ENCODE measurements around the gene HSBP1L1. TPM values are rescaled to one million over a fixed set of nuclear protein-coding genes. Genes with fewer than 3 reads are reported as not detected.

Gene HSBP1L1
- total and polyA plus RNA-seq, 2 of the 13 experiments (the other 11 are each of a cell fraction or from before 2014, with no cell fraction given): 22.6 to 45.1 TPM

- Histone ChIP-seq H3K9ac (ENCODE audit: insufficient read depth, low read depth, low read length) (peak overlapping the region; percentile 11; the same call in 1 of the 2 replicates), H2AFZ (ENCODE audit: low read length) (no peak overlapping the region), H4K20me1 (ENCODE audit: insufficient read depth, low read length) (peaks cover 12% of the 10 kb centered on the region; the same call in 1 of the 2 replicates), H3K27me3 (ENCODE audit: control insufficient read depth in 1 of 2, insufficient read depth in 2 of 2, low read length in 2 of 2) (no peaks in the 10 kb centered on the region; a peak in 1 of 5 replicates), H3K9me3 (ENCODE audit: low read length) (no peaks in the 10 kb centered on the region), H3K4me2 (ENCODE audit: low read depth, low read length) (peak overlapping the region; percentile 55), H3K4me3 (replicated peaks in 1 of 3; ENCODE audit: insufficient read depth in 1 of 3, low read depth in 2 of 3, low read length in 3 of 3) (peak overlapping the region in 1 of 3 experiments; percentile 88; a peak in 3 of 6 replicates), H3K36me3 (replicated peaks in 1 of 2; ENCODE audit: control insufficient read depth in 1 of 2, insufficient read depth in 2 of 2, low read length in 2 of 2) (peaks cover 5 to 7% of the 10 kb centered on the region in 2 experiments; a peak in 3 of 5 replicates), H3K79me2 (ENCODE audit: insufficient read depth, low read length) (peaks cover 68% of the 10 kb centered on the region), H3K27ac (ENCODE audit: extremely low read length, insufficient read depth, low read length) (peak overlapping the region; percentile 63), H3K4me1 (ENCODE audit: insufficient read depth, low read length) (peaks cover 68% of the 10 kb centered on the region)
- intact Hi-C loops (cut with micrococcal nuclease; ENCODE audit: unreplicated experiment) (no loop called here), in situ Hi-C loops (cut with HindIII; ENCODE audit: extremely low pct_ligation_motif_present, low pct_unique_long_range_greater_than_20kb) (no loop called here)
- WGBS (ENCODE audit: low lambda C conversion rate): 81% methylated on average over 23 of the region's 23 CpGs
- FAIRE-seq (no peak), ATAC-seq (no peak), DNase-seq (ENCODE audit: low spot score) (no peak)
- BruUV-seq (replicated peaks): no TSS peak
- ChIA-PET POLR2A (interaction anchor here (1.1 to 1.9 kb wide), 4 partner anchors 13 to 85 kb away, joined by 3 to 8 read pairs (median 6); partner anchors contain the start of gene RBFA), CTCF (ENCODE audit: low intra/inter-chr PET ratio, low total read pairs) (no interaction called here)
- TF ChIP-seq ZBTB40 (IDR thresholded peaks at IDR 0.05): no peak
- TF ChIP-seq ZBTB40 (CRISPR knock-in tag; IDR thresholded peaks at IDR 0.05): no peak
- no peak for TF ChIP-seq DBP (CRISPR knock-in tag; IDR thresholded peaks at IDR 0.05; ENCODE audit: not compliant biosample characterization)
- no peak for TF ChIP-seq CBX5 (CRISPR knock-in tag; IDR thresholded peaks at IDR 0.05; ENCODE audit: borderline replicate concordance)
- no peak for TF ChIP-seq ZNF607 (CRISPR knock-in tag; IDR thresholded peaks at IDR 0.05; ENCODE audit: borderline replicate concordance)
- peak; percentile 27; the same call in 1 of the 2 replicates for TF ChIP-seq ZNF281 (CRISPR knock-in tag; IDR thresholded peaks at IDR 0.05; ENCODE audit: borderline replicate concordance)
- TF ChIP-seq SRSF4 (IDR thresholded peaks at IDR 0.05; ENCODE audit: low read depth, low read length, poor library complexity, severe bottlenecking): no peak
- TF ChIP-seq FOXA1 (IDR thresholded peaks at IDR 0.05): no peak
- 0 out of 2 replicates have a peak, but pooled peaks have one; percentile 32 for TF ChIP-seq FOXA1 (CRISPR knock-in tag; IDR thresholded peaks at IDR 0.05)
These were observed 15.6 kb upstream of the HSBP1L1 start for GRCh38 chr18:79948719-79949411.

Data from HepG2 (cell line).